ENCODE results near the gene ATP8A1.

The ATP8A1 gene

DNA sequence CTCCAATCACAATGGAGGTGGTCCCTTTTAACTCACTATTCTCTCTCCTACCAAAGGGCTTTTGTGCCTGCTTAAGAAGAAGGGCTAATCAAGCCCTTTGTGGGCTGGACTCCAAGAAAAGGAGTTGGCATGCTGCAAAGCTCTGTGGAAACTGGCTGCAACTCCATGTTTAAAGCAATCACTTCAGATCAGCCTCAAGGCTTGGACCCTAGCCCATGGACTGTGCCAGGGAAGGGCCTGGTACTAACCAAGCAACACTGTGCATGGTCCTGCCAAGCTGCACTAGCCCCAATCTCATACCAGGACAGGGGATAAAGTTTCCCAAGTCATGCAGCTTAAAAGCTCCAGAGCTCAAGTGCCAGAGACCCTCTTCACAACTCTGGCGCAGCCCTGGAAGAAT lies 86.7 kb downstream of the ATP8A1 start:
- no peak for DNase-seq (ENCODE audit: low spot score)

DNA sequence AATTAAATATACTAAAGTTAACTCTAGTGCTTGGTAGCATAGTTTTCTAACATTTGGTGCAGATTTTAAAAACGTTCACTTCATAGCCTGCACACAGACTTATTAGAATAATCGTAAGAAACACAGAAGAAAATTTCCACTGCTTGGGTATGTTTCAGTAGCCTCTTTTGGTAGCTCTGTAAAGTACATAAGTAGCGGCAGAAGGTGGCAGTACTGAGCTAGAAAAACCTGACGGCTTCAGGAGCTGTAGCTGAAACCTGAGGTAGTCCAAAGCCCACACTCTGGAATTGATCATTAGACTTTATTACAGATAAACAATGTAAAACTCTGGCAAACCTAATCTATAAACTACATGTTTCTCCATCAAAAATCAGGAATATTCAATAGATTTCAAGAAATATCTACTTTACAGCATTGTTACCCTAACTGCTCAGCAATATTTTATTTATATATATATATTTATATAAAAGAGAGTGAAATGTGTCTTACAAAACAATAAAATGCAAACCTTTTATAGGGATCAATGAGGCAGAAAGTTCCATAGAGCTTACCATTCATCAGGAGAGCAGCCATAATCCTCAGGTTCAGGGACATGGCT lies 88.2 kb downstream of the ATP8A1 start:
- peak; percentile 71 for DNase-seq (ENCODE audit: low spot score)

DNA sequence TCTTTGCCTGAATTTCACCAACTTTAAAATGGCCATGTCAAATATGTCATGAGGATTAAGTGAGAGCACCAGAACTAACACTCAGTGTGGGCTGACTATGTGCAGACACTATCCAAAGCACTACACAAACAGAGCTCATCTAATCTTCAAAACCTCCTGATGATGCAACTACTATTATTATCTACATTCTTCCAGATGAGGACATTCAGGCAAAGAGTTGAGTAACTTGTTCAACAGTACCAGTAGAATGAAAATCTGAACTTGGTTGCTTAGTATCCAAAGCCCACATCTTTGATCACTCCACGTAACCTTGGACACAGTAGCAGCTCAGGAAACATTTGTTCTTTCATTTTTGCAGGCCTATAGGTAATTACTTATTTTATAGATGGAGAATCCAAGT lies 90.1 kb downstream of the ATP8A1 start:
- no peak for DNase-seq (ENCODE audit: low spot score)

DNA sequence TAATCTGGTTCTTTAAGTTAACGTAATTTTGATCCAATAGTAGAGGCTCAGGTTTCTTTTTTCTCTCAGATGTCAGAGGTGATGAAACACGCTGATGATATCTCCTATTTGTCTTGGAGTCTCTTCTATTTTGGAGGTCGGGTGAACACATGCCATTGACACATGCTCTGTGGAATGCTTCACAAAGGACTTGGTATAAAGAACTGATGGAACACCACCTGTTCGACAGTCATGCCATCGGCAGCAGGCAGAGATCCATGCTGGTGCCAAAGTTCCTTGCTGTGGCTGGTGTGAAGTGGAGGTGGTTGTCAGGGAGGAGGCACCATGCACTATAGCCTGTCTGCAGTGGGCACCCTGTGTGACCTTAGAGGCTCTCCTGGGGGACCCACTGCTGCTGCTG lies 94.9 kb downstream of the ATP8A1 start:
- no peak for DNase-seq (ENCODE audit: low spot score)

DNA sequence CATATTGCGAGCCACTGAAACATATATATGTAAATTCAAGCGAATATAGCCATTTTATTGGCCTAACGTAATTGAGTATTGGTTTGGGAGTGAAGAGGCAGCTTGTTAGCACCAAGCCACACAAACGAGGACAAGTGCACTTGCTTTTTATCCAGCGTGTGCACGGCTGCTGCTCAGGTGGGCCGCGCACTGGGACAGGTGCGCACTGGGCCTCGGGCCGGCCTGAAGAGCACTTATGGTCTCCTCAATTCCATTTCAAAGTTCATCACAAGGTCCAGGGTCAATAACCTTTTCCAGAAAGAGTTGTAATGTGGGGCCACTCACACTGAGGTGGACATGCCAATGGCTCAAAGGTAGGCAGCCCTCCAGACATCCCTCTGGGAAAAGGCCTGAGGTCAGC lies 95.9 kb downstream of the ATP8A1 start:
- no peak for DNase-seq (ENCODE audit: low spot score)

DNA sequence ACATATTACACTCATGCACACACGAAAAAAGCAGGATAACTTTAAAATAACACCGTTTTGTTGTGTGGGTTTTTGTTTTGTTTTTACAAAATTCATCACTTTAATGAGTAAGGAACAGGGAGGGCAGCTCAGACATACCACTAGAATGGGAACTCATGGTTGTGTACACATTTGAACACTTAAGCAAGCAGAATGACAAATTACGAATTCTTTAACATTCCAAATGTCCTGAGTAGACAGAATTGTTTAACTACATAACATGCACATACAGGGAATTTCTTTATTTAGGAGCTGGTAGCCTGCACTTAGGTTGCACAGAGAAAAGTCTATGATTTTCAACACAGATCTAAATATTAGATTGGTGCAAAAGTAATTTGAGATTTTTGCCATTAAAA lies 96.4 kb downstream of the ATP8A1 start:
- DNase-seq (ENCODE audit: low spot score), result no peak

DNA sequence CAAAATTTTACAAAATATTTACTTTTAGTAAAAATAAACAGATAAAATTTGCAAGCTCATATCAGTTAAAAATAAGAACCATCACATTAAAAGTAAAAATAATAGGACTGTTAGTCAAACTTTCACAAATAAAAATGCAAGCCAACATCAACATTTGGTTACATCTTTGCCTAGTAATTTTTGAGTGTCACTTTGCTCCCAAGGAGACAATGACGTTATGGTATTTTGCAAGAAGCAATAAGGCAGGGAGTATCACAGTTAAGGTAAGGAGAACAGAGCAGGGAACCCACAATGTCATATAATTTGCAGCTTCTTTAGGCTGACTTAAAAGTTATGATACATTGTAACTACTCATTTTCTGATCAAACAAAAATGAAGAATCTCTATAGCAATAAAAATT lies 98.7 kb downstream of the ATP8A1 start:
- DNase-seq (ENCODE audit: low spot score), result no peak

DNA sequence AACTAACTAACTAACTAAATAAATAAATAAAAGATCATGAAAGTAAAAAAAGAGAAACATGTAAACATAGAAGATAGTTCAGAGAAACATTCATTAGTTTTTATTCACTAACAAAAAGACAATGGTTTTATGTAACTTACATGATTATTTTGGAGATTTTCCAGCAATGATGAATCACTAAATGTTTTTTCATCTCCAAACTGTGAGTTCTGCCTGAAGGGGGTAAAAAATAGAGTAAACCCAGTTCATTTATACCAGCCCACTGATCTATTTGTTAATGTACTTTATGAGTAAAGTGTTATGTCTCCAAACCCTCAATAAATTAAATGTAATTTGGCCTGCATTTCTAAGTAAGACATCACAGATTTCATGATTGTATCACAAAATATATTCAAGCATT lies 101.1 kb downstream of the ATP8A1 start:
- DNase-seq (ENCODE audit: low spot score), result no peak

DNA sequence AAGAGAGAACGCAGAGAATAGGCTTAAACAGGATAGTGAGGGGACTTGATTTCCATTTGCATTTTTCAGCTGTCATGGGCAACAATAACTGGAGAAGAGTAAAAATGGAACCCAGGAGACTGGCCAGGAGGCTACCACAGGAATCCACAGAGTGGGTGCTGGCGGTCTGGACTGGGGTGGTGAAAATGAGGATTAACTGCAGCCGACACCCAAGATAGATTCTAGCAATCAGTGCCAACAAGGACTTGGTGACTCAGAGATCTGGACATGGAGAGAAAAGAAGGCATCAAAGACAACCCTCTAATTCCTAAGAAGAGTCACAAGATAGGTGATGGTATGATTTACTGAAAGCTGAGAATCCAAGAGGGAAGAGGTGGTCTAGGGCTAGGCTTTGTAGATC lies 102.8 kb downstream of the ATP8A1 start:
- DNase-seq (ENCODE audit: low spot score), result no peak

DNA sequence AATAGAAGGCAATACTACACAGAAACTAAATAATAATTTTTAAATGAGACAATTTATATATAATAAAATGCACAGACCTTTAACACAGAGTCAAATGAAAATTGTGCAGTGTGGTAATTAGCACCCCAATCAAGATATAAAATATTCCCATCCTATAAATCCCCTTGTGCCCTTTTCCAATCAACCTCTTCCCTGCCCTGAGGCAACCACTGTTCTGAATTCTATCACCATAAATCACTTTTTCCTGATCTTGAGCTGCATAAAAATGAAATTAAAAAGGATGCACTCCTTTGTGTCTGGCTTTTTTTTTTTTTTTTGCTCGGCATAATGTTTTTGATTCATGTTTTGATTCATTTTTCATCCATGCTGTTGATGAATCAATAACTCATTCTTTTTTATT lies 107.0 kb downstream of the ATP8A1 start:
- no peak for DNase-seq (ENCODE audit: low spot score)

DNA sequence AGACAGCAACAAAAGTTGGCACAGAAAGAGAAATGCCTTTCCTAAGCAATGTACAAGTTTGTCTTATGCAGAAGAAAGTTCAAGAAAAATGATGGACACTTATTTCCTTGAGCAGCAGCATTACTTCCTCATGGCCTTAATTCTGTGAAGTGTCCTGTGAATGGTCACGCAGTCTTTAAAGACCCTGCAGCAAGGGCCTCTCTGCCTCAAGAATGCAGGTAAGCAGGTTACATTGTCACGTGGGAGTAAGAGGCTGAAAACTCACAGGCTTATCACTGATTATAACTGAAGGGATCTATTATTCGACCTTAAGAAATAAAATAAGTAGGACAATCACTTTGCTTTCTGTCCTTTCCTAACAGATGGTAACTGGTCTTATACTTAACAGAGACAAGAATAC lies 109.1 kb downstream of the ATP8A1 start:
- no peak for DNase-seq (ENCODE audit: low spot score)

DNA sequence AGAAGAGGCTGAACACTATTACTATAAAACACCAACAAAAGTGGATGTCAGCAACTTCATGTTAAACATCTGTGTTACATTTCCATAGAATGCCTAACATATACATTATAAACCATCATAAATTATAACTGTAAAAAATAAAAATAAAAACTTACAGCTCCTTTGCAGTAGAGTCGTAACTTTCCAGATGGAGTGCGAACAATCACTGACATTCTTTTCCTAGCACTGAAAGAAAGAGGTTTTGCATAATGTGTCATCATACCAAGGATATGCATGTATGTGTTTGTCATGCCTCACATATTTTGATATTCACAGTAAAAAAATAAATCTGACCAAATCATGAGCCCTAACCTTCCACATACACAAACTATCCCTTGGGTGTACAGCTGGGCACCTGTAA lies 113.1 kb downstream of the ATP8A1 start:
- no peak for DNase-seq (ENCODE audit: low spot score)

DNA sequence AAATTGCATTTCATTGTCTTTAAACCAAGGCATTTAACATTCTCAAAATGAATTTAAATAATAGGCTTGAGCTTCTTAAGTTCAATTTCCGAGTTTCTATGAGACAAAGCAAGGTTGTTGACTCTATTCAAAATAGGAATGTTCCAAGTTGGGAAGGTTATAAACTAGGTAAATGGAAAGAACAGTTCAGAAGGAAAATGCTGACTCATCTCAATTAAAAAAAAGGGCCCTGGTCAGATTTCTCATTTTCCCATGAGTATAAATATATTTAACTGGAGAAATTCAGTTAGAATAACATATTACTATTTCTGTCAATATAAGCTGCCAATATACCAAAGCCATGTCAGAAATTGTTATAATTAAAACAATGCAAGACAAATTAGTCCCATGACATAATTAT lies 113.8 kb downstream of the ATP8A1 start:
- DNase-seq (ENCODE audit: low spot score), result no peak

DNA sequence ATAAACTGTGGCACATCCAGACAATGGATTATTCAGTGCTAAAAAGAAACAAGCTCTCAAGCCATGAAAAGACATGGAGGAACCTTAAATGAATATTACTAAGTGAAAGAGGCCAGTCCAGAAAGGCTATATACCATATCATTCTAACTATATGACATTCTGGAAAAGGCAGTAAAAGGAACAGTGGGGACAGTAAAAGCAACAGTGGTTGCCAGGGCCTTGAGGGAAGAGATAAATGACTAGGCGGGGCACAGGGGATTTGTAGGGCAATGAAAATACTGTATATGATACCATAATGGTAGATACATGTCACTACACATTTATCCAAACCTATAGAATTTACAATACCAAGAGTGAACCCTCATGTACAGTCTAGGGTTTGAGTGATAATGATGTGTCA lies 115.3 kb downstream of the ATP8A1 start:
- DNase-seq (ENCODE audit: low spot score), result no peak

DNA sequence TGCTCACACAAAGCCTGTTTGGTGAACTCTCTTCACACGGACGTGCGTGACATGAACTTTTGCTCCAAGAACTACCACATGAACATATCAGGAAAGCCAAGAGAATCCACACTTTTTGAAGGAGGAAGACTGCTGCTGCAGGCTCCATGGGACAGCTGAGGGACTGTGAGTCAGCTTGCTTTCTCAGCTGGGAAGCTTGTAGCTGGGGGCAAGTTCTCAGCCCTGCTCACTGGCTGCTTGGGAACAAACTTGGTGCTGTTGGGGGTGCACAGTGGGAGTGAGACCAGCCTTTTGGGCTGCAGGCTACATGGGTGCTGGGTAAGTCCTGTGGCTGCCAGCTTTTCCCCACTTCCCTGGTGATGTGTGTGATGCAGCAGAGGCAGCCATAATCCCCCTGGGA lies 123.9 kb downstream of the ATP8A1 start:
- no peak for DNase-seq (ENCODE audit: low spot score)

DNA sequence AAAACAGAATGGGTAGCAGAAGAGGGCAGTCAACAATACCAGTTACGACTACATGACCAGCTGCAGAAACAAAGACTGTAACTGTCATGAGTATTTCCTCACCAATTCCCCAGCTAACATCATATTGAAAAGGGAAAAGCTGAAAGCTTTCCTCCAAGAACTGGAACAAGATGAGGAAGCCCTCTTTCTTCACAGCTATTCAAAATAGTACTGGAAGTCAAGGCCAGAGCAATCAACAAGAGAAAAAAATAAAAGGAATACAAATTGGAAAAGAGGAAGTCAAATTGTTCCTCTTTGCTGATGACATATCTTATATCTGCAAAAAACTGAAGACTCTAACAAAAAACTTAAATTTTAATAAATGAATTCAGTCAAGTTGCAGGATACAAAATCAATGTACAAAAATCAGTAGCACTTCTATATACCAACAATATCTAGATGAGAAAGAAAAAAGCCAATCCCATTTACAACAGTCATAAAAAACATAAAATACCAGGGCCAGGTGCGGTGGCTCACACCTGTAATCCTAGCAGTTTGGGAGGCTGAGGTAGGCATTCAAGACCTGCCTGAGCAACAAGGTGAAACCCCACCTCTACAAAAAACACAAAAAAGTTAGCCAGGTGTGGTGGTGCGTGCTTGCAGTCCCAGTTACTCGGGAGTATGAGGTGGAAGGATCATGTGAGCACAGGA lies 125.4 kb downstream of the ATP8A1 start:
- DNase-seq (ENCODE audit: low spot score), result no peak

DNA sequence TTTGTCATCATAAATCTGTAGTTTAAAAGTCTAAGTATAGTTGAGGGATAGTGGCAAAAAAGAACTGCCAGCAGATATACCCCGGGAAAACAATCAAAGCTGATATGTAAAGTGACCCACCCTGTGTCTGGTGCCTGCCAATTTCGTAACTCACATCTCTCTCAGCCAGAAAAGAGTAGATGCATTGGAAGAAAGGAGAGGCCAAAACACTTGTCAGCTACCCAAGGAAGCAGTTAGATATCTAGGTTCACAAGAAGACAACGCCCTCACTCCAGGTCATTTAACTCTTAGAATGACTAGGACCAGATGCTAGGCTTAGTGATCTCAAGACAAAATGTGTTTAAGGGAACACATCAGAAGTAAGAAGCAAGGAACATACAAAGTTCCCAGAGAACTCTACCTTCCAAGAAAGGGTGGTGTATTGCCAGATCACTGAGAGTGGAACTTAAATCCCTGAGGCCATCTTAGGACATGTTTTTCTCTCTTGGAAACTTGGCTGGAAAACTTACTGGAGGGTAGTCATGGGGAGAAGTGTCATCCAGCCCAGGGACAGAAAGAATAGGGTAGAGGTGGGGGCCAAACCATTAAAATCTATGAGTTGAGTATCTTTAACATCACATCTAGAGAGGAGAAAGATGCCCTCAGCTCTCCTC lies 133.7 kb downstream of the ATP8A1 start:
- DNase-seq (ENCODE audit: low spot score), result no peak

DNA sequence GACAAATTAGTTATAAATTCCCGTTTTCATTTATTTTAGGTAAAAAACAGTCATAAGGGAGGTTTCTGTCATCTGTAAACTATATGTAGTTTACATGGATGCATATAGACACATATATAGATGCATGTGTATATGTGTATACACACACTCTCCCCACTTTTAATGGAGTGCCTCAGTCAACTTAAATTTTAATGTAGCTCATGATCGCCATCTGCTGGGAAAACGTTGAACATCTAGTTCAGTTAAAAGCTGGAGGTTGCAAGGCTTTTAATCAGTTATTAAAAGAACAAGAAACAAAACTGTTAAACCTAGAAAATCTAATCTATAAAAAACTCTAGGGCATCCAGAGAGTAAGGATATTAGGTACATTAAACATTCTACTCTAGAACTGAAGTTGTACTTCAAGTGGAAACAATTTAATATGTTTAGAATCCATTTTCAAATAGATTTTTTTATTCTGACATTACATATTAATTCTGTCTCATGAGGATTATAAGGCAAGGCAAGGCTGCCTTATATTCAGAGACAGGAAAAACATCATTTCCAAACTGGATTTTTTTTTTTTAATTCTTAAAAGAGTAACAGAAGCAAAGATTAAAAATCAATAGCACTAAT lies 137.0 kb downstream of the ATP8A1 start:
- peak; percentile 57 for DNase-seq (ENCODE audit: low spot score)

DNA sequence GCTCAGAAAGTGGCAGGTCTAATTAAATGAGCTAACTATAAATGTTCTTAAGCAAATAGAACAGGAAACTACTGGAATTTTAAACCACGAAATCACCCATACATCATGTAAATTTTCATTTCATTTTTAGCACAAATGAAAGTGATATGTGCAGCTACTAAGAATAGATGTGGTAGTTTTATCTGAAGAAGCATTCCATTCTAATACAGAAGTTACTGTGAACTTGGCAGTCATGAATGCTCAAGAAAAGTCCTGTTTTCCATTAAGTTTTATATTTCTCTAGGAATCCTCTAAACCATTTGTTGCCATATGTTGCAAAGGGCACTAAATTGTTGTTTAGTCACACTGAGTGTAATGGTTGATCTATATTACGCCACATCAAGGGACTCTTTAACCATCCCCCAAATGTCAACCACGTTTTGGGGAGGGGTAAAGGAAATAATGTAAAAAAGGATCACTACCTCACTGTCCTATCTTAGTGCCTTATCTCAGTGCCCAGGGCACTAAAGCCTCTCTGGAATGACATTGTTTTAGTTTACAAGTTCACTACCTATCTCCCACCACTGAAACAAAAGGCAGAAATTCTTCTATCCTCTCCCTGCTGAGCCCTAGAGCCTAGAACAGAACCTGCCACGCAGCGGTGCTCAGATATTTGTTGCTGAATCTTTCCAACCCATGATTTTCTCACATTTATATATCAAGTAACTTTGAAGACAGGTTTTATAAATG lies 141.6 kb downstream of the ATP8A1 start:
- no peak for DNase-seq (ENCODE audit: low spot score)

DNA sequence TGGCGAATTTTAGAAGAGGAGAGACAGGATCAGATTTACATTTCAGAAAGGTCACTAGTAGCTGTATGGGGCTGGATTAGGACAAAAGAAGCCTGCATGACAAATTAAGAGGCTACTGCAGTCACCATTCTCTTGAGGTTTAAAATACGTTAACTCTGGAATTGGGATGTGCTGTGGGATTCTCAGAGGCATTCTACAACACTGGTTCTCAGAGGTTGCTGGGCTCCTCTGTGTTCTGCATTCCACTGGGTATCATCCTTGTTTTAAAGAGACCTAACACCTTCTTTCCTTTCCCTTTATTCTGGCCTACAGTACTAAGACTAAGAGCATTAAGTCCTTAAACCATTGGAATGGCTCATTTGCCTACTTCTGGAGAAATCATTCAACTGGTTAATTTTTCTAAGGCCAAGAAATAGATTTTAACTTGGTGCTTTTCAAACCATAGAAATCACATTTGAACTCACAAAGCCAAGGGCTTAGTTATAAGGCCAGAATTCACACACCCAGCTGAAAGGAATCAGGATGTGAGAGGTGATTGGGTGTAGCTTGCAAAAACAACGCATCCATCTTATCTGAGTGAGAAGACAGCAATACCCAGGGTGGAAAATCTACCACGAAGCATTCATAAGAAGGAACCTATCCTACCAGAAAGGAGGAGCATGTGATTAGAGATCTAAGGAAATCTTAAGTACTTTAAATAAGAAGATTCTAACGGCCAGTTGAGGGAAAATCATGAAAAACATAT lies 143.0 kb downstream of the ATP8A1 start:
- no peak for DNase-seq (ENCODE audit: low spot score)

DNA sequence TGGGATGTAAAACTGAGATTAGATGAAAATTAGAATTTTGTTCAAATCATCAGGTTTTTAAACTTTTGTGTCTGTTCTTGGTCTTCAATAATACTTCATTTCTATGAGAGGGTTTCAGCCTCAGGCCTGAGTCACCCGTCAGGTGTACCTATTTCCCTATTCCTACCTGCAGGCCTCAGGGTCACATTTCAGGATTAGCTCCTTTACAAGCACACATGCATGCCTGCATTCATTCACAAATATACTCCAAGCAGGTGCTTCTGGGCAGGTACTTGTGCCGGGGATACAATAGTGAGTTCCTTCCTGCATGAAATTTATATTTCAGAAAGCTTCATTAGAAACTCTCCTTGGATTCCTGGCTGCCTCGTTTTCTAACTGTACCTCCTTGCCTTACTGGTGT lies 144.7 kb downstream of the ATP8A1 start:
- DNase-seq (ENCODE audit: low spot score), result no peak

DNA sequence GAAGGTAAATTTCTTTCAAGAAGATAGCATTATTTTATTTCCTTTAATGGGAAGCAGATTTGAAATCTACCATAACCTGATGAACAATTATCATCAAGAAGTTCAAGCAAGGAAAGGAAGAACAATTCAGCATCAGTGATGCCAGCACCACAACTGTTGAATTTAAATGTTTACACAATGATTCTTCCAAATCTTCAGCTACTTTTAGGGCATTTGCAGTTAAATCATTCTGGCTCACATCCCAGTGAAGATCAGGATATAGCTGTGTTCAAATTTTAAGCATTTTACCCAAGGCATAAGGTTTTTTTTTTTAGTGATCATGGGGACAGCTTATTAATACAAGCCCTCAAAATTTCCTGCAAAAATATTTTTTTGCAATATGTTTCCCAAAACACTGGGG lies 146.7 kb downstream of the ATP8A1 start:
- DNase-seq (ENCODE audit: low spot score), result no peak

Data from CD4-positive, alpha-beta T cell treated with Interleukin-15 for 4 hours (primary cell).